HEK293 (cell line): ENCODE measurements around the gene POLR1H.

Experiments
- CTCF ChIA-PET: fragments of 350-600 bp; formaldehyde crosslinking; extraction: SDS; loops from one replicate; lab custom pipeline; 2021; ENCODE audit warnings: antibody characterized with exemption; lab: Yijun Ruan, JAX
- POLR2A ChIA-PET: fragments of 300-600 bp; formaldehyde crosslinking; extraction: SDS; loops from one replicate; lab custom pipeline; 2020; ENCODE audit warnings: antibody characterized with exemption, inconsistent platforms; lab: Yijun Ruan, JAX
- H3K27ac ChIP-seq: fragments of 200-500 bp; sonication (Bioruptor generic); 2 replicates; pipeline ENCODE4 v1.5.1; 2014; ENCODE audit warnings: low read depth, low read length, control low read depth, inconsistent platforms; ENCODE audit errors: extremely low read depth
- H3K36me3 ChIP-seq, 2 experiments: fragments of 200-500 bp in 1 of 2; sonication (Bioruptor generic) in 1 of 2; 1 replicate in 1 of 2; 2 replicates in 1 of 2; pipeline ENCODE4 v1.5.1; 2014 to 2017; ENCODE audit warnings: inconsistent platforms in 2 of 2, low read length in 2 of 2; ENCODE audit not compliant: control insufficient read depth in 2 of 2, insufficient read depth in 1 of 2
- H3K4me1 ChIP-seq: fragments of 200-500 bp; sonication (Bioruptor generic); 2 replicates; pipeline ENCODE4 v1.5.1; 2014; ENCODE audit warnings: mild to moderate bottlenecking, low read length, inconsistent platforms; ENCODE audit not compliant: control insufficient read depth, insufficient read depth
- H3K4me3 ChIP-seq: 2 replicates; pipeline ENCODE4 v1.5.1; 2011; ENCODE audit warnings: low read depth, mild to moderate bottlenecking, control low read depth, low read length, moderate library complexity
- H3K9me3 ChIP-seq: fragments of 200-500 bp; sonication (Bioruptor generic); 2 replicates; pipeline ENCODE4 v1.5.1; 2014; ENCODE audit warnings: low read depth, low read length, inconsistent platforms; ENCODE audit not compliant: control insufficient read depth, insufficient read depth
- GLIS2 ChIP-seq: fragments of 450-650 bp; formaldehyde crosslinking; IDR thresholded peaks from 2 replicates; pipeline ENCODE4 v1.5.1; 2016; ENCODE audit warnings: missing biosample characterization, missing genetic modification characterization
- KLF1 ChIP-seq: fragments of 450-650 bp; formaldehyde crosslinking; IDR thresholded peaks from 2 replicates; pipeline ENCODE4 v1.5.1; 2016; ENCODE audit warnings: missing biosample characterization, missing genetic modification characterization
- RBAK ChIP-seq: fragments of 450-650 bp; formaldehyde crosslinking; IDR thresholded peaks from 2 replicates; pipeline ENCODE4 v1.5.1; 2016; ENCODE audit warnings: missing biosample characterization, missing genetic modification characterization
- YY1 ChIP-seq: fragments of 450-650 bp; formaldehyde crosslinking; IDR thresholded peaks from 2 replicates; pipeline ENCODE4 v1.5.1; 2018; ENCODE audit warnings: missing biosample characterization, missing genetic modification characterization
- ZNF174 ChIP-seq: fragments of 450-650 bp; formaldehyde crosslinking; IDR thresholded peaks from 2 replicates; pipeline ENCODE4 v1.5.0; 2017; ENCODE audit warnings: missing biosample characterization, mild to moderate bottlenecking, missing genetic modification characterization
- ZNF23 ChIP-seq: fragments of 450-650 bp; formaldehyde crosslinking; IDR thresholded peaks from 2 replicates; pipeline ENCODE4 v1.5.1; 2016; ENCODE audit warnings: missing biosample characterization, missing genetic modification characterization, borderline replicate concordance
- ZNF266 ChIP-seq: fragments of 450-650 bp; formaldehyde crosslinking; IDR thresholded peaks from 2 replicates; pipeline ENCODE4 v1.5.1; 2016; ENCODE audit warnings: missing biosample characterization, missing genetic modification characterization, low read depth
- ZNF423 ChIP-seq: fragments of 450-650 bp; formaldehyde crosslinking; IDR thresholded peaks from 2 replicates; pipeline ENCODE4 v1.5.1; 2016; ENCODE audit warnings: missing biosample characterization, missing genetic modification characterization
- ZNF626 ChIP-seq: fragments of 450-650 bp; sonication (Bioruptor Pico); formaldehyde crosslinking; IDR thresholded peaks from 2 replicates; pipeline ENCODE4 v1.5.1; 2018; ENCODE audit warnings: missing biosample characterization, missing genetic modification characterization, inconsistent platforms
- TF ChIP-seq, protein P1 (sequence below): fragments of 450-650 bp; formaldehyde crosslinking; IDR thresholded peaks from 2 replicates; pipeline ENCODE4 v1.5.1; 2016; ENCODE audit warnings: missing biosample characterization, missing genetic modification characterization
- TF ChIP-seq, protein P2 (sequence below): fragments of 450-650 bp; formaldehyde crosslinking; conservative IDR thresholded peaks from 2 replicates; pipeline ENCODE4 v1.5.1; 2016; ENCODE audit warnings: low read depth, missing biosample characterization, missing genetic modification characterization
- TF ChIP-seq, protein P3 (sequence below): fragments of 450-650 bp; formaldehyde crosslinking; IDR thresholded peaks from 2 replicates; pipeline ENCODE4 v1.5.1; 2016; ENCODE audit warnings: missing biosample characterization, missing genetic modification characterization

POLR1H gene

DNA sequence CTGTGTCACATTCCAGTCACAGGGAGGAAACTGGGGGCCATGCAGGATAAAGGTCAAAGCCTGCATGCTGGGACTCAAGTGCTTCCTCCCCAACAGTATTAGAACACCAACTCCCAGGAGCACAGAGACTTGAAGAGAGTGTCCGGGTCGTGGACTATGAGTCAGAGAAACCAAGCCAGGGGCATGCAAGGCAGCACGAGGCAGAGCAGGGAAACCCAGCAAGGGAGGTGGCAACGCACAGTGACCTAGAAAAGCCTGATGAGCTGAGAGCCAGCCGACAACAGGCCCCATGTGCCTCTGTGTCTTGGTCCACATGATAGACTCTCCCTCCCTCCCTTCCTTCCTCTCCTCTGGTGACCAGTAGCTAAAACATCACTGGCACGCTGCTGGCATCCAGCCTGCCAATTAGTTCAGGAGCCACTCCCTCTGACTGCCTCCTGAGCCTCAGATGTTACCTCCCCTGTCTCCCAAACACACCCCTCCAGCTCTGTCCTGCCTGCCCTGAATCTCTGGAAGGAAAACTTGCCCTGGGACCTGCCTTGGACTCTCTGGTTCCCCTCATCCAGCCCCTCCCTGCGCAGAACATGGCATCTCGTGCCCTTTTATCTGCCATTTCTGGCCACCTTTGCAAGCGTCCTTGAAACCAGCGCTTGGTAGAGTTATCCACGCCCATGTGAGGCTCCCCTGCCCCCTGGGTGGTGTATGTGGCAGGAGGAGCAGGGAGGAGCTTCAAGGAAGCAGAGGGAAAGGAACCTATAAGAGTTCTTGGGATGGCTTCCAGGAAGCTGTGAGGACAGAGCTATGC lies 30.7 kb downstream of the POLR1H start (continued):
- TF ChIP-seq, protein P1, sequence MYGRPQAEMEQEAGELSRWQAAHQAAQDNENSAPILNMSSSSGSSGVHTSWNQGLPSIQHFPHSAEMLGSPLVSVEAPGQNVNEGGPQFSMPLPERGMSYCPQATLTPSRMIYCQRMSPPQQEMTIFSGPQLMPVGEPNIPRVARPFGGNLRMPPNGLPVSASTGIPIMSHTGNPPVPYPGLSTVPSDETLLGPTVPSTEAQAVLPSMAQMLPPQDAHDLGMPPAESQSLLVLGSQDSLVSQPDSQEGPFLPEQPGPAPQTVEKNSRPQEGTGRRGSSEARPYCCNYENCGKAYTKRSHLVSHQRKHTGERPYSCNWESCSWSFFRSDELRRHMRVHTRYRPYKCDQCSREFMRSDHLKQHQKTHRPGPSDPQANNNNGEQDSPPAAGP (tag by site-specific recombination), result peak; percentile 41
- TF ChIP-seq ZNF423 (tag by site-specific recombination), result no peak
- TF ChIP-seq, protein P2, sequence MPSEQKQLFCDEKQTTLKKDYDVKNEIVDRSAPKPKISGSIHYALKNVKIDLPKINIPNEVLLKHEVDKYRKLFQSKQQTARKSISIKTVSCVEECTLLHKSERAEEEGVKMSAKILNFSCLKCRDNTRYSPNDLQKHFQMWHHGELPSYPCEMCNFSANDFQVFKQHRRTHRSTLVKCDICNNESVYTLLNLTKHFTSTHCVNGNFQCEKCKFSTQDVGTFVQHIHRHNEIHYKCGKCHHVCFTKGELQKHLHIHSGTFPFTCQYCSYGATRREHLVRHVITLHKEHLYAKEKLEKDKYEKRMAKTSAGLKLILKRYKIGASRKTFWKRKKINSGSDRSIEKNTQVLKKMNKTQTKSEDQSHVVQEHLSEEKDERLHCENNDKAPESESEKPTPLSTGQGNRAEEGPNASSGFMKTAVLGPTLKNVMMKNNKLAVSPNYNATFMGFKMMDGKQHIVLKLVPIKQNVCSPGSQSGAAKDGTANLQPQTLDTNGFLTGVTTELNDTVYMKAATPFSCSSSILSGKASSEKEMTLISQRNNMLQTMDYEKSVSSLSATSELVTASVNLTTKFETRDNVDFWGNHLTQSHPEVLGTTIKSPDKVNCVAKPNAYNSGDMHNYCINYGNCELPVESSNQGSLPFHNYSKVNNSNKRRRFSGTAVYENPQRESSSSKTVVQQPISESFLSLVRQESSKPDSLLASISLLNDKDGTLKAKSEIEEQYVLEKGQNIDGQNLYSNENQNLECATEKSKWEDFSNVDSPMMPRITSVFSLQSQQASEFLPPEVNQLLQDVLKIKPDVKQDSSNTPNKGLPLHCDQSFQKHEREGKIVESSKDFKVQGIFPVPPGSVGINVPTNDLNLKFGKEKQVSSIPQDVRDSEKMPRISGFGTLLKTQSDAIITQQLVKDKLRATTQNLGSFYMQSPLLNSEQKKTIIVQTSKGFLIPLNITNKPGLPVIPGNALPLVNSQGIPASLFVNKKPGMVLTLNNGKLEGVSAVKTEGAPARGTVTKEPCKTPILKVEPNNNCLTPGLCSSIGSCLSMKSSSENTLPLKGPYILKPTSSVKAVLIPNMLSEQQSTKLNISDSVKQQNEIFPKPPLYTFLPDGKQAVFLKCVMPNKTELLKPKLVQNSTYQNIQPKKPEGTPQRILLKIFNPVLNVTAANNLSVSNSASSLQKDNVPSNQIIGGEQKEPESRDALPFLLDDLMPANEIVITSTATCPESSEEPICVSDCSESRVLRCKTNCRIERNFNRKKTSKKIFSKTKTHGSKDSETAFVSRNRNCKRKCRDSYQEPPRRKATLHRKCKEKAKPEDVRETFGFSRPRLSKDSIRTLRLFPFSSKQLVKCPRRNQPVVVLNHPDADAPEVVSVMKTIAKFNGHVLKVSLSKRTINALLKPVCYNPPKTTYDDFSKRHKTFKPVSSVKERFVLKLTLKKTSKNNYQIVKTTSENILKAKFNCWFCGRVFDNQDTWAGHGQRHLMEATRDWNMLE (tag by site-specific recombination), result no peak
- TF ChIP-seq GLIS2 (tag by site-specific recombination), result no peak
- TF ChIP-seq ZNF266 (tag by site-specific recombination), result no peak

DNA sequence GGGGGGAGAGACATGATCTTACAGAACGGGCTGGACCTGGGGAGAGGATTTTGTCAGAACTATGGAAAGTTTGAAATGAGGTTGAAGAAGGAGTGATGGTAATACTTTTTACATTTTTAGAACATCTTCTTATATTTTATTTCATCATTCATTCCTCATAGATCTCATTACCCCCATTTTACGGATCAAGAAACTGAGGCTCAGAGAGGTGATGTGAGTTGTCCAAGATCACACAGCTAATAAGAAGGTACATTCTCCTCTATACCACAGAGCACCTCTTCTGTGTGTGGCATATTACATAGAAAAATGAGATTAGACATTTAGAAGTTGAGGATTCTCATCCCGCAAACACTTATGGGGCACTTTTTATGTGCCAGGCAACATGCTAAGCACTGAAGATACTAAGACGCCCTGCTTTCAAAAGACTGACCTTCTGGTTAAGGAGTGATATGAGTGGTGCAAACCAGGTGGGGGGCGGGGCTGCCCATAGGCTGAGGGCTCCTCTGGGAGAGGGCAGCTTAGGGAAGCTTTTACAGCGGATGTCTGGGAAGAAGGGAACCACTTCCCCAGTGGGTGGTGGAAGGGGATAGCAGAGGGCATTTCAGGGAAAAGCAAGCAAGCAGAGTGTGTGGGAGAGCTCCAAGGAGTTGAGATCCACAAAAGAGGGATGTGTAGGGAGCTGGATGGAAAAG lies 31.9 kb downstream of the POLR1H start:
- ChIA-PET POLR2A (interaction anchor here (1.4 kb wide), 1 partner anchor 9 kb away, joined by 6 read pairs; no protein-coding TSS in a partner anchor), CTCF (interaction anchor here (0.7 to 2.6 kb wide), 4 partner anchors 9 to 190 kb away, joined by 3 to 10 read pairs (median 3); no protein-coding TSS in a partner anchor)
- TF ChIP-seq KLF1 (tag by site-specific recombination), result no peak
- TF ChIP-seq RBAK (tag by site-specific recombination), result no peak
- no peak for TF ChIP-seq ZNF626 (tag by site-specific recombination)
- no peak for TF ChIP-seq YY1 (tag by site-specific recombination)
- no peak for TF ChIP-seq ZNF174 (tag by site-specific recombination)
- TF ChIP-seq ZNF23 (tag by site-specific recombination), result no peak
- TF ChIP-seq, protein P3, sequence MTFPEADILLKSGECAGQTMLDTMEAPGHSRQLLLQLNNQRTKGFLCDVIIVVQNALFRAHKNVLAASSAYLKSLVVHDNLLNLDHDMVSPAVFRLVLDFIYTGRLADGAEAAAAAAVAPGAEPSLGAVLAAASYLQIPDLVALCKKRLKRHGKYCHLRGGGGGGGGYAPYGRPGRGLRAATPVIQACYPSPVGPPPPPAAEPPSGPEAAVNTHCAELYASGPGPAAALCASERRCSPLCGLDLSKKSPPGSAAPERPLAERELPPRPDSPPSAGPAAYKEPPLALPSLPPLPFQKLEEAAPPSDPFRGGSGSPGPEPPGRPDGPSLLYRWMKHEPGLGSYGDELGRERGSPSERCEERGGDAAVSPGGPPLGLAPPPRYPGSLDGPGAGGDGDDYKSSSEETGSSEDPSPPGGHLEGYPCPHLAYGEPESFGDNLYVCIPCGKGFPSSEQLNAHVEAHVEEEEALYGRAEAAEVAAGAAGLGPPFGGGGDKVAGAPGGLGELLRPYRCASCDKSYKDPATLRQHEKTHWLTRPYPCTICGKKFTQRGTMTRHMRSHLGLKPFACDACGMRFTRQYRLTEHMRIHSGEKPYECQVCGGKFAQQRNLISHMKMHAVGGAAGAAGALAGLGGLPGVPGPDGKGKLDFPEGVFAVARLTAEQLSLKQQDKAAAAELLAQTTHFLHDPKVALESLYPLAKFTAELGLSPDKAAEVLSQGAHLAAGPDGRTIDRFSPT (tag by site-specific recombination), result no peak
- no peaks in the 10 kb centered on the region for H3K36me3 ChIP-seq
- peaks cover 6% of the 10 kb centered on the region for H3K4me1 ChIP-seq
- H3K9me3 ChIP-seq, result no peaks in the 10 kb centered on the region
- no peak overlapping the region for H3K27ac ChIP-seq
- no peak overlapping the region for H3K4me3 ChIP-seq
